ENCODE measurements around the gene TMEM134. TPM values are rescaled to one million over a fixed set of nuclear protein-coding genes. Genes with fewer than 3 reads are reported as not detected.

TMEM134 gene
- total and polyA plus RNA-seq, 9 of the 15 experiments (the other 6 are each of a cell fraction or from before 2014, with no cell fraction given) = 0.63 to 48.4 (median 10.7) TPM

- H4K20me1 ChIP-seq (replicated peaks; ENCODE audit: control insufficient read depth, insufficient read depth, low read length) = no peaks in the 10 kb centered on the region
- H3K9me3 ChIP-seq (replicated peaks; ENCODE audit: control insufficient read depth, insufficient read depth, low read depth, low read length) = no peaks in the 10 kb centered on the region
- H2AFZ ChIP-seq (ENCODE audit: low read depth, low read length) = no peak overlapping the region
- H3K9me1 ChIP-seq (ENCODE audit: control insufficient read depth, insufficient read depth, low read length) = peaks cover 2% of the 10 kb centered on the region
- peak overlapping the region; percentile 98 for H3K4me2 ChIP-seq (ENCODE audit: insufficient read depth, low read length)
- H3K27ac ChIP-seq (ENCODE audit: extremely low read depth, low read depth, low read length) = peak overlapping the region; percentile 7; the same call in 1 of the 3 replicates
- ATAC-seq (no peak), DNase-seq (ENCODE audit: extremely low read depth in 1 of 4, low spot score in 3 of 4) (no peak), FAIRE-seq (no peak)
- peak overlapping the region; percentile 79; the same call in 1 of the 2 replicates for H3K4me3 ChIP-seq
- H3K36me3 ChIP-seq (ENCODE audit: control insufficient read depth, insufficient read depth, low read length) = peaks cover 26% of the 10 kb centered on the region; the same call in 2 of the 3 replicates
- H3K79me2 ChIP-seq (ENCODE audit: control insufficient read depth, insufficient read depth, low read length) = peaks cover 33% of the 10 kb centered on the region
- ChIA-PET CTCF (ENCODE audit: low intra/inter-chr PET ratio) (interaction anchor here (0.8 to 2.5 kb wide), 3 partner anchors 72 to 106 kb away, joined by 4 to 13 read pairs (median 4); partner anchors contain the start of gene PPP1CA), POLR2A (interaction anchor here (1.0 kb wide), 1 partner anchor 72 kb away, joined by 3 read pairs; no protein-coding TSS in a partner anchor)
- H3K27me3 ChIP-seq (ENCODE audit: control insufficient read depth in 2 of 2, insufficient read depth in 2 of 2, low read length in 2 of 2) = no peaks in the 10 kb centered on the region
- in situ Hi-C loops (cut with MboI) (no loop called here), intact Hi-C loops (cut with micrococcal nuclease) (loop anchor here (2.0 to 5.0 kb wide), 5 partner anchors 34 to 149 kb away; partner anchors contain the start of genes GSTP1, PPP1CA and RPS6KB2)
- peak overlapping the region; percentile 82 to 87; a peak in 3 of 4 replicates for H3K9ac ChIP-seq (ENCODE audit: insufficient read depth in 1 of 2, low read depth in 2 of 2, low read length in 2 of 2)
- WGBS (ENCODE audit: insufficient coverage, low coverage, missing lambda C conversion rate) = 82% methylated on average over 15 of the region's 16 CpGs
- BruUV-seq (replicated peaks) = no TSS peak
- H3K4me1 ChIP-seq (replicated peaks in 1 of 2; ENCODE audit: control insufficient read depth in 2 of 2, insufficient read depth in 2 of 2, low read length in 2 of 2) = peaks cover 28 to 70% of the 10 kb centered on the region in 2 experiments
- no peak for TF ChIP-seq ZNF3 (CRISPR knock-in tag; IDR thresholded peaks at IDR 0.05)
- TF ChIP-seq TBP (optimal IDR thresholded peaks at IDR 0.05; ENCODE audit: low read depth, low read length) = peak; percentile 17
- TF ChIP-seq RBFOX2 (IDR thresholded peaks at IDR 0.05; ENCODE audit: low read depth, low read length) = 0 out of 2 replicates have a peak, but pooled peaks have one; percentile 15
Measured at GRCh38 chr11:67506426-67507051, 37.5 kb upstream of the TMEM134 start.

All from K562 (cell line).